GM19372 (cell line): ENCODE measurements around the gene CALR.
"Not testable (repeated sequence)": the region's sequence is repeated elsewhere in the genome, so short reads cannot be mapped to it uniquely, and the experiment has no call there.

Experiments used
- ATAC-seq: cut with Tn5 transposase; IDR thresholded peaks from one replicate; pipeline ENCODE4 v1.9.1; 2021; ENCODE audit warnings: mild to moderate bottlenecking, low read depth, moderate library complexity; ENCODE audit not compliant: unreplicated experiment

Gene CALR

DNA sequence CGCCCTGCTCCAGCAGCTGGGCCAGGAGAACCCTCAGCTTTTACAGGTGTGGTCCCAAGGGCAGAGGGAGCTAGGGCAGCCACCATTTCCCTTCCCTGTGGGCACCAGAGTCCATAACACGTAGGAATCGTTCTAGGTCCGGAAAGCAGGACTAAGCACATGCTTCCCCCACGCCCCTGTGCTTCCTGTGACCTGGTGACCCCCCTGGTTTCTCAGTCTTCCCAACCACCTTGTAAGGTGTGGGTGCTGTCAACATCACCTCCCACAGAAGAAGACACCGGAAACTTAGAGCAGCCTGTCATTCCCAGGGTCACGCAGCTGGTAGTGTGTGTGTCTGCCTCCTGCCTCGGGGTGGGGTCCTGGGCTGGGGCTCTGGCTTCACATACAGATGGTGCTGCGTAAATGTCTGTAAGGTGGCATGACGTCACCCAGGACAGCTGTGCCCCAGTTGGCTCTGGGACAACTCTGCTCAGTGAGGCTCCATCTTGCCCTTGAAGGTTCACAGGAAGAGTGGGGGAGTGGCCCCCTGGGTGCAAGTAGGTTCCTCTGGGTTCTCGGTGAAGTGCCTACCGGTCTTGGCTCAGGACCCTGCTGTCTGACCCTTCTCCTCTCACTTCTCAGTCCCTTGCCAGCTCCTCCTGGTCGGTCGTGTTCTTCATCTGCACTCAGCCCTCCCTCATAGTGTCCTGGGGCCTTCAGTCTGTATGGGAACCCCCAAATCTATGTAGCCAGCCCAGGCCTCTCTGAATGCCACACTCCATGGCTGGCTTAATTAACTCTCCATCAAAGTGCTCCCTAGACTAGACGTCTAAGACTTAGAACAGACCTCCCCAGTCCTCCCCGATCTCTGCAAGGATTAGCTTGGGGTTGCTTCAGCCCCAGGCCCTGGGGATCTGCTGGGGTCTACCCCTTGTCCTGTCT is 11.2 kb downstream of the CALR start:
- ATAC-seq = no peak

- not testable (repeated sequence) for ATAC-seq
These were observed 13.6 kb downstream of the CALR start for GRCh38 chr19:12952050-12952449.

- no peak for ATAC-seq
These were observed 14.2 kb downstream of the CALR start for GRCh38 chr19:12952488-12953137.

DNA sequence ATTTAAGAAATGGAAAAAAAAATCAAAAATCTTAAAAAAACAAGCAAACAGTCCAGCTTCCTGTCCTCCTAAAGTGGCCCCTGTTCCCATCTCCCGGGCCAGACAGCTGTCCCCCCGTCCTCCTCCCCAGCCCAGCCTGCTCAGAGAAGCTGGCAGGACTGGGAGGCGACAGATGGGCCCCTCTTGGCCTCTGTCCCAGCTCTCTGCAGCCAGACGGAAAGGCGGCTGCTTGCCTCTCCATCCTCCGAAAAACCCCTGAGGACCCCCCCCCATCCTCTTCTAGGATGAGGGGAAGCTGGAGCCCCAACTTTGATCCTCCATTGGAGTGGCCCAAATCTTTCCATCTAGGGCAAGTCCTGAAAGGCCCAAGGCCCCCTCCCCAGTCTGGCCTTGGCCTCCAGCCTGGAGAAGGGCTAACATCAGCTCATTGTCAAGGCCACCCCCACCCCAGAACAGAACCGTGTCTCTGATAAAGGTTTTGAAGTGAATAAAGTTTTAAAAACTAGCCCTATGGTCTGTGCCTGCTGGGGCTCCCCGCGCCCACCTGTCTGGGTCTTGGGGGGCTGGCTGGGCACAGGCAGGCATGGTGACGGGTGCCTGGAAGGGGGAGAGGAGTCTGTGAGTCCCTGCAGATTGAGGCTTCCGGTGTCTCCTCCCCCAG is 14.9 kb downstream of the CALR start:
- ATAC-seq = no peak

- no peak for ATAC-seq
These were observed 15.6 kb downstream of the CALR start for GRCh38 chr19:12953799-12954611.

GRCh38 chr19:12954612-12954962 is 16.2 kb downstream of the CALR start:
- no peak for ATAC-seq

DNA sequence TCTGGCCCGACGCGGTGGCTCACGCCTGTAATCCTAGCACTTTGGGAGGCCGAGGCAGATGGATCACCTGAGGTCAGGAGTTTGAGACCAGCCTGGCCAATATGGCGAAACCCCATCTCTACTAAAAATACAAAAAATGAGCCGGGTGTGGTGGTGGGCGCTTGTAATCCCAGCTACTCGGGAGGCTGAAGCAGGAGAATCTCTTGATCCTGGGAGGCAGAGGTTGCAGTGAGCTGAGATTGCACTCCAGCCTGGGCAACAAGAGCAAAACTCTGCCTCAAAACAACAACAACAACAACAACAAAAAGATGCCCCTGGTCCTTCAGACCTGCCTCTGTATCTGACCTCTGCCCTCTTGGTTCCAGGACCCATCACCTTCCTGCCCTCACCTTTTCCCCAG is 17.2 kb downstream of the CALR start:
- not testable (repeated sequence) for ATAC-seq

- ATAC-seq = no peak
These were observed 17.6 kb downstream of the CALR start for GRCh38 chr19:12955996-12956395.

GRCh38 chr19:12956446-12957388 is 18.3 kb downstream of the CALR start, which contains the start of gene GADD45GIP1:
GADD45GIP1 (minus strand) TSS chr19:12957223; CDS start chr19:12957212, 11 bp downstream.
- no peak for ATAC-seq

DNA sequence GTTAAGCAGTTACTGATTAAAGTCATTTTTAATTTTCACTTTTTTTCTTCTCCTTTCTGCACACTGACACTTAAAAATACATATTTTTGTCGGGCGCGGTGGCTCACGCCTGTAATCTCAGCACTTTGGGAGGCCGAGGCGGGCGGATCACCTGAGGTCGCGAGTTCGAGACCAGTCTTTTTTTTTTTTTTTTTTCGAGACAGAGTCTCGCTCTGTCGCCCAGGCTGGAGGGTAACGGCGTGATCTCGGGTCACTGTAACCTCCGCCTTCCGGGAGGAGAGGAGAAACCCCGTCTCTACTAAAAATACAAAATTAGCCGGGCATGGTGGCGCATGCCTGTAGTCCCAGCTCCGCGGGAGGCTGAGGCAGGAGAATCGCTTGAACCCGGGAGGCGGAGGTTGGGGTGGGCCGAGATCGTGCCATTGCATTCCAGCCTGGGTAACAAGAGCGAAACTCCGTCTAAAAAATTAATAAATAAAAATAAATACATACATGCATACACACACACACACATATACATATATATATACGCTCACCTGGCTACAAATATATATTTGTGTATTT is 19.1 kb downstream of the CALR start:
- ATAC-seq = not testable (repeated sequence)

- ATAC-seq = no peak
These were observed 21.1 kb downstream of the CALR start for GRCh38 chr19:12959481-12959880.

- ATAC-seq = no peak
These were observed 26.8 kb downstream of the CALR start for GRCh38 chr19:12965017-12965811.

DNA sequence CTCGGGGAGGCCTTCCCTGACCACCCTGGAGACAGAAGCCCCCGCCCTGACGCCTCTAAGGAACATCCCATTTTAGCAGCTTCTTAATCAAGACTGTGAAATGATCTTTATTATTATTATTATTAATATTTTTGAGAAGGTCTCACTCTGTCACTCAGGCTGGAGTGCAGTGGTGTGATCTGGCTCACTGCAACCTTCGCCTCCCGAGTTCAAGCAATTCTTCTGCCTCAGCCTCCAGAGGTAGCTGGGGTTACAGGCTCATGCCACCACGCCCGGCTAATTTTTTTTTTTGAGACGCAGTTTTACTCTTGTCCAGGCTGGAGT is 27.4 kb downstream of the CALR start:
- no peak for ATAC-seq

- ATAC-seq = no peak
These were observed 29.5 kb downstream of the CALR start for GRCh38 chr19:12967907-12968306.

DNA sequence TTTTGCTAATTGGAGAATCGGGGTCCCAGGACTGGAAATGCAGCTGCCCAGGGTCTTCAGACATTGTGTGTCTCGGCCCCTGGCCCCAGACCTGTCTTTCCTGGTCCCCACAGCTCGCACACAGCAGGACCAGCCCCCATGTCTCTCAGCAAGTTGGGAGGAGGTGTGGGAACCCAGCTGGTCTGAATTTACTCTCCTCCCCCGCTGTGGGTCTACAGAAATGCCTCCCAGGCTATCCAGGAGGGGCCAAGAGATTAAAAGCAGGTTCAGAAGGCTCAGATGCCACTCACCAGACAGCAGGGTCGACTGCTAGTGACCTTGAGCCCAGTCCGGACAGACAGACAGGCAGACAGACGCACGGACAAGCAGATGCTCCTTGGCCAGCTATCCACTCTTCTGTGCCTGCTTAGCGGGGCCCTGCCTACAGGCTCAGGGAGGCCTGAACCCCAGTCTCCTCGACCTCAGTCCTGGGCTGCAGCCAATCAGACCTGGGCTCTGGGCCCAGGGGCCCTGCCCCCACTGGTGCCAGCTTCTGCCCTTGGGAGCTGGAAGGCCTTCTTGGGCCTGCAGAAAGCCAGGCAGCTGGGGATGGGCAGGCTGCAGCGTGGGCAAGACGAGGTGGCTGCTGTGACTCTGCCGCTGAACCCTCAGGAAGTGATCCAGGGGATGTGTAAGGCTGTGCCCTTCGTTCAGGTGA is 31.0 kb downstream of the CALR start, which contains the start of gene DAND5:
Gene DAND5 (plus strand): TSS at position 285 of the 697 bp plus-strand sequence. CDS start 85 bp downstream, at position 370.
- no peak for ATAC-seq

GRCh38 chr19:12970070-12970820 is 31.8 kb downstream of the CALR start:
- no peak for ATAC-seq

GRCh38 chr19:12973236-12973635 is 34.8 kb downstream of the CALR start:
- no peak for ATAC-seq
